Raji (cell line): Measurements from ENCODE around the gene GRIN2A.

ENCODE experiments used
- POLR2A ChIP-seq: IDR thresholded peaks from 2 replicates; pipeline ENCODE4 v1.6.1; 2011; ENCODE audit warnings: low read depth, low read length, control low read depth; ENCODE audit not compliant: insufficient read depth

GRIN2A gene

DNA sequence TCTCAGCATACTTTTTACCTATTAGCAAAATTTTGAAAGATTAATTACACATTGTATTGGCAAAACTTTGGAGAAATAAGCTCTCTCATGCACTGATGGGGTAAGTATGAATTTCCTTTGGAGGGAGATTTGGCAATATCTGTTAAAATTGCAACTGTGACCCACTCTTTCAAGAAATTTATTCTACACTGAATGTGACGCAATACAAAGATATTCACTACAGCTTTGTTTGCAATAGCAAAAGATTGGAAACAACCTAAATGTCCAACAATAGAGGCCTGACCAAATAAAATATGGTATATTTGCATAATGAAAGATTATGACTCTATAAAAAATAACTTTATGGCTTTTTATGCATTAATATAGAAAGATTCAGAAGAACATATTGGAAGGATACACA lies 363.5 kb downstream of the GRIN2A start:
- no peak for TF ChIP-seq POLR2A

DNA sequence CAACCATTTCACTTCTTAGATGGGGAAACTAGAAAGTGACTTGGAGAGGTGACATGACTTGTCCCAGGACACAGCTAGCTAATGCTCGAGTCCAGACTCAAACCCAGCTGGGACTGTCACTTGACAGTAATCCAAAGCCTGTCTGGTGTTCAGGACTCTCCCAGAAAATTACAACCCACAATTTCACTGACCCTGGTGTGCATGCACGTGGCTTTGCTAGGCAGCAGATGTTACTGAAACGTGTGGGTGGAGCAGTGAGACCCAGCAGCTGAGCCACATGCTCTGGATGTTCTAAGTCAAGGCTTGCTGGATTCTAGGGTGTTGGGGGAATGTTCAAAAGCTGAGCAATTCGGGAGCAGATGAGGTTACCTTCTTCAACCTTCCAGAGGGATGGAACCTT lies 364.6 kb downstream of the GRIN2A start:
- no peak for TF ChIP-seq POLR2A

DNA sequence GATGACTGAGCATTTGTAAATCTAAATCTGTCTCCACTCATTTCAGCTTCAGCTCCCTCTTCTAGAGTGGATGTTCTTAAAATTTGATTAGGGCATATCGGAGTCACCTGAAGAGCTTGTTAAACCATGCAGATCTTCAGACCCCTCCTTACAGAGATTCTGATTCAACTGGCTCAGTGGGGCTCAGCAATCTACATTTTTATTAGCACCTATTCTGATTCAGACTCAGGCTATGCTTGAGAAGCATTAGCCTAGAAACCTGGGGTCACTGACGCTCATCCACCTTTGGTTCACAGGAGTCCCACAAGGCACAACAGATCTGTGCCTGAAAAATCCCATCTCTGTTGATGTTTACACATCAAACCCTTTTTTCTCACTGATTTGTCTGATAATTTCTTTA lies 365.6 kb downstream of the GRIN2A start:
- TF ChIP-seq POLR2A, result no peak

DNA sequence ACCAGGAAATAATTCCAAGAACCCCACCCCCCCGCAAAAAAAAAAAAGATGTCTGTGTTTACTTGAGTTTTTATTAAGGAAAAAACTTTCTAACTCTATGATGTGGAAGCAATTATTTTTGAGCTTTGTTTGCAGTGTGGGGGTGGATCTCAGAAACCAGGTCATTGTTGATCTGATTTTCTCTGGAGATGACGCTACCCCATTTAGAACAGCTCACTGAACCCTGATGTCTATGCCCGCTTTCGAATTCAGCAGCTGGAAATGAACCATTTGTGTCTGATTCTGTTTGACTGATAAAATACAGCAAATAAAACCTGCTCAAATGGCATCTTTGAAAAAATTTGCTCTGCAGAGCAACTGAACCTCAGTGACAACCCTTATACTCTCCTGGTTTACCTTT lies 368.6 kb downstream of the GRIN2A start:
- TF ChIP-seq POLR2A, result no peak

DNA sequence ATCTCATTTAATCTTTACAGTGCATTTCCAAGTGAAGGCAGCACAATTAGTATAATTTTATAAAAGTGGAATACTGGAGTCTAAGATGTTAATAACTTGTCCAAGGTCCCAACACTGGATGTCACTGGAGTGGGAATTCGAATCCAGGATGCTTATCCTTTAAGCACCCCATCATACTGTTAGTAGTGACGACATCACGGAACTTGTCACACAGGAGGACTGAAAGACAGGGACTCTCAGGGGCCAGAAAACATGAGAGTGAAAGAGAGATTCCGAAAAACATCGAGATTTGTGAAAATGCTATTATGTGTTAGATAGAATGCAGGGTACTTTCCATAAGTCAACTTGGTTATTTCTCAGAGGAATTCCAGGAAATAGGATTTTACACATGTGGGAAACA lies 374.0 kb downstream of the GRIN2A start:
- TF ChIP-seq POLR2A, result no peak

DNA sequence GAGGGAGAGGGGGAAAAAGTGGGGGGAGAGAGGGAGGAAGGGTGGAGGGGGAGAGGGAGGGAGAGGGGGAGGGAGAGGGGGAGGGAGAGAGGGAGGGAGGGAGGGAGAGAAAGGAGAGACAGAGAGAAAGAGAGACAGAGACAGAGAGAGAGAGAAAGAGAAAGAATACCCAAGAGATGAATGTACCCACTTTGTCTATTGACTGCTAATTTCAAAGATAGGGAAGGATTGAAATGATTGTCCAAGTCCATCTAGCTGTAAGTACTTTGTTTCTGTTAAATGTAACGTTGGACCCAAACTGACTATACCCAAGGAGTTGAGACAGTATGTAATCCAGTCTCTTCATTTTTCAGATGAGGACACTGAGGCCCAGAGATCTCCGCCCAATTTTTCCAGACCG lies 374.9 kb downstream of the GRIN2A start:
- no peak for TF ChIP-seq POLR2A

DNA sequence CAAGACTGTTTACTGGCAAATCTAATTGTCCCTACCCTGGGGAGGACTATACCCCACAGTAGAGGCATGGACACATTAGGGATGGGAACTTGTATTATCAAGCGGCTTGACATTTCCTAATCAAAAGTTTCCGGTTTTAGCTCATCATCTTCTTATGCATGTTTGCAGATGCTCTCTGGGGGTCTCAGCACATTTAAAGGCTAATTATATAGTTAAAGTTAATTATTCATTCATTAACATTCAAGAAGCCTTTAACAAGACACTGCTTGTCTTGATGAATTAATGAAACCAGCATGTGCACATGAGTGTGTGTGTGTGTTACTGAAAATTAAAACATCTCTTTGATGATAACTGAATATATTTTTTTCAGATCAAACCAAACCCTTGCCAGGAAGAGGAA lies 377.1 kb downstream of the GRIN2A start:
- TF ChIP-seq POLR2A, result no peak

DNA sequence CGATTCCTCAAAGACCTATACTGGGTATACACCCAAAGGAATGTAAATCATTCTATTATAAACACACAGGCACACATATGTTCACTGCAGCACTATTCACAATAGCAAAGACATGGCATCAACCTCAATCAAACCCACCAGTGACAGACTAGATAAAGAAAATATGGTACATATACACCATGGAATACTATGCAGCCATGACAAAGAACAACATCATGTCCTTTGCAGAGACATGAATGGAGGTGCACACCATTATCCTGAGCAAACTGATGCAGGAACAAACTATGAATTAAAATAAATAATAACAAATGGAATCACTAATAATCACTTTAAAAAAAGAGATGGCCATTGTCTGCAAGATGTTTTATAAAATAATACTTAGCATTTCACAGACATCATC lies 380.1 kb downstream of the GRIN2A start:
- no peak for TF ChIP-seq POLR2A

DNA sequence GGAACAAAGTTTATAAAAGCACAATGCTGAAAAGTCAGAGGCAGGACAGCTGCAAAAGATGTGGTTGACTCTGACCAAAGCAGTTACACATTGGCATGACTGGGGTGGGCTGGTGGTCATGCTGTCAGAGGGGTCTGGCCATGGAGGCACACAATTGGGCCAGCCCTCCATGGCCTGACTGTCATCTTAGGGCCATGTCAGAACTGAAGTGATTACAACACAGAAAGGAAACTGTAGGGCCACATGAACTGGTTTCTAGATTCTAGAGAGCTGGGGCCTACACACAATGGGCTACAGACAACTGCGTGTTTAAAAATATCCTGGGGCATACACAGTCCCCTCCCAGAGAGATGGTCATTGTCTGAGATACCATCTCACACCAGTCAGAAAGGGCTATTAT lies 380.6 kb downstream of the GRIN2A start:
- TF ChIP-seq POLR2A, result no peak

DNA sequence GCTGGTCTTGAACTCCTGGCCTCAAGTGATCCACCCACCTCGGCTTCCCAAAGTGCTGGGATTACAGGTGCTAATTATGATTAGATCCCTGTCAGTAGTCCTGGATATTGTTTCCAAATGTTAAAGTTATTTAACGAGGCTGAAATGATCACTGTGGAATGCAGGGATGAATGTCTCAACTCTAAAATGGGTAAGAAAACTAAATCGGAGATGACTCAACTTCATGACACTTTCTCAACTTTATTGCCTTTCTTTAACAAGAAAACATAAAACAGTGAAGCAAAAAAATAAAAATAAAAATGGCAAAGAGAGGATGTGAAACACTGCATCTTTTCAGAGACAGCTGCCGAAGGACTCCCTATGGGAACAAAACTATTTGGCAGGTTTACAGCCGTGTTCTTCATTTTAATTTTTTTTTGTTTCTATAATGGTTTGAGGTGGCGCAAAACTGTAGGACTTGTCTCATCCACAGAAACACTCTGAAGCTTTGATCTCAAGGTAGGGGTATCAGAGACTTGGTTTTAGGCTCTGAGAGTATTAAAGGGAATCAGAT lies 382.0 kb downstream of the GRIN2A start:
- no peak for TF ChIP-seq POLR2A

DNA sequence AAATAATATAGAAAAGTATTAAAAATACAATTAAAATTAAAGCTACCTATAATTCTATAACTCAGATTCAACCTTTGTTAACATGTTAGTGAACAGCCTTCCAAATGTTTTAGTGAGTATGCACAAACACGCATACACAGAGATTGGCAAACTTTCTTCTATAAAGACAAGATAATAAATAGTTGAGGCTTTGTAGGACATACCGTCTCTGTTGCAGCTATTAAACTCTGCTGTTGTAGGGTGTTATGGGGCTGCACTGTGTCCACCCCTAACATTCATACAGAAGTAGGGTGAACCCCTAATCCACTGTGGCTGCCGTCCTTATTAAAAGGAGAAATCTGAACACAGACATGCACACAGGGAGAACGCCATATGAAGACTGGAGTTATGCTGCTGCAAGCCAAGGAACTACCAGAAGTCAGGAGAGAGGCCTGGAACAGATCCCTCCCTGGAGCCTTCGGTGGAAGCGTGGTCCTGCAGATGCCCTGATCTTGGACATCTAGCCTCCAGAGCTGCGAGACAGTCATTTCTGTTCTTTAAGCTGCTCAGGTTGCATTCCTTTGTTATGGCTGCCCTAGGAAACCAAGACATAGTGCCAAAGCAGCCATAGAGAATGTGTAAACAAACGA lies 383.2 kb downstream of the GRIN2A start:
- TF ChIP-seq POLR2A, result no peak

DNA sequence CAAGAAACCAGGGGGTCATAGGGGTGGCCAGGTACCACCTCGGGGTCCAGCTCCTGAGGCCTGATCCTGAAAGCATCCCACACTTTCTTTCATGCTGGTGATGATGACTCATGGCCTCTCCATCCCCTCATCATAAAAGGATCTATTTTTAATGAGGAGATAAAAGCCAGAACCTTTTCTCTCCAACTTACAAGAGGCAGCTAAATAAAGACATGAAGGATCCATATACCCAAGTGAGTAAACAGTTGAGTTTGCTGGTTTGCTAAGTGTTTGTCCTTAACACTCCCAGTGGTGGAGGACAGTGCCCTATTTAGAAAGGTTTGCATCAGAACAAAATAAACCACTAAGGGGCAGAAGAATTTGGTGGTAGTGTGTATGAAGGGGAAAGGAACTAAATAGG lies 383.8 kb downstream of the GRIN2A start:
- TF ChIP-seq POLR2A, result no peak

DNA sequence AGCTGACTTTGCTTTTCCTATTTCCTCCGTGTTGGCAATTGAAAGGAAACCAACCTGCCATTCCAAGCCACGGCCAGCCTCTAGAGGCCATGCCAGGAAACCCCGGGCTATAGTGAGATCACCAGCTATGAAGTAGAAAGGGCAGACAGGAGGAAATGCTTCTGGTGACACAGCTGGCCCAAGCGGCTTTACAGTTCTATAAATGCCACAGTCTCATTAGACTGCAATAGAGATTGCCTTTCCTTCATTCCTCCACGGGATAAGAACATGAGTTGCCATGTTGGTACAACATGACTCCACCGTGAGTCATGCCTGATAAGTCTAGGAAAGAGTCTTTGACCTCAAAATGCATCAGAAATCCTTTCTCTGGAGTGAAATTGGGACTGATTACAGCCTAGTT lies 384.9 kb downstream of the GRIN2A start:
- TF ChIP-seq POLR2A, result no peak

DNA sequence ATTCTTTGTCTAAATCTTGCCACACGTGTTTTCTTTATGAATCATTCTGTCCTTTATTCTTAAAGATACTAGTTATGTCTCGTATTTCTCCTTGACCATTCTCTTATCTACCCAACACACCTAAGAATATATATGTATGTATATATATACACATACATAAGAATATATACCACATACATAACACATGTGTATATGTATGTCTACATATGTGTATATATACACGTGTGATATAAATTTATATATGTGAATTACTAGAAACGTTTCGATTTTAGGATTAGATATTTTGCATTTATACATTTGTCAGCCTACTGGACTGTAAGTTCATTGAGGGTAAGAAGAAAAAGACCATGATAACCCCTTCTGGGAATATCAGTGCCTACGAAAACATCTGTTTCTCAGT lies 388.6 kb downstream of the GRIN2A start:
- TF ChIP-seq POLR2A, result no peak

DNA sequence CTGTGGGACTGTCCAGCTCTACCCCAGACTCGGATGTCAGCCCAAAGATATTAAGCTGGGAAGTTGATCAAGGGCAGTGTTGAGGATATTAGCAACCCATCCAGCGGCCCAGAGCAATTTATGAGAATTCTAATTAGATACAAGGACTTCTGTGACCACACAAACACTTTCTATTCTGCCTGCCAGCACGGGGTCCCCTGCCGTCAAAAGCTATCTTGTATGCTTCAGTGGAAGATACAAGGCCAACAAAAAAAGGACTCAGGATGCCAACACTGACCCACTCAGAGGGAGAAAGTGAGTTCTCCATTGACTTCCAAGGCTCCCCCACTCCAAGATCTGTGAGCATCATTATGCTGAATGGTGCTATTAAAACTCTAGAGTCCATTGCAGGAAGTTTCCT lies 390.7 kb downstream of the GRIN2A start:
- no peak for TF ChIP-seq POLR2A

DNA sequence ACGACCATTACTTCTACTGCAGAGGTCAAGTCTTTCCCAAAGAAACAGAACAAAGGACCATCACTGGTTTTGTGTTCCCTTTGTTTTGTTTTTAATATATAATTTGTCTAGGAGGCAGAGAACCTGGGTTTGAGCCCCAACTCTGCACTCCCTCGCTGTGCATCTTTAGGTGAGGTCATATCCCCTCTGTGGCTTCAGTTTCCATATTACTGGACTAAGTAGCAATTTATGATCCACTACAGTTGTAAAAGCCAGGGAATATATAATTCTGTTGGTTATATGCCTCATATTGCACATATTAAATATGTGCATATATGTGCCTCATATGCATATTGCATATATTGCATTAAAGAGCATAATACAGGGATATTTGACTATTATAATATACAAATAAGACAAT lies 392.0 kb downstream of the GRIN2A start:
- no peak for TF ChIP-seq POLR2A

DNA sequence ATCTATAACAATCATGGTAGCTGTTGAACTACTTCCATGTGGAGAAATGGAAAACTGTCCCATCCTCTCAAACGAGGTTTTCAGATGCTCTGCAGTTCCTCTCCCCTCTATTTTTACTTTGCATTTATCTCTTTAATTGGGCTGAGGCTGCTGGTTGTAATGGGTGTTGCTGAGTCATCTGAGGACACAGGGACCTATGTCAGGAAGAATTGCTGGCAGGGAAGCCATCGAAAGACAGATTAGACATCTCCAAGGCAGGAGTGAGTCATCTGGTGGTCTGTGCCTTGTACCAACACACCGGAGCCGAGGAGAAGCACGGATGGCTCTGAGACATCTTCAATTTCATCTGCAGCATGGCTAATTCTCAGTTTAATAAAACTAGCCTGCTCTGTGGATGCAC lies 394.5 kb downstream of the GRIN2A start:
- no peak for TF ChIP-seq POLR2A

DNA sequence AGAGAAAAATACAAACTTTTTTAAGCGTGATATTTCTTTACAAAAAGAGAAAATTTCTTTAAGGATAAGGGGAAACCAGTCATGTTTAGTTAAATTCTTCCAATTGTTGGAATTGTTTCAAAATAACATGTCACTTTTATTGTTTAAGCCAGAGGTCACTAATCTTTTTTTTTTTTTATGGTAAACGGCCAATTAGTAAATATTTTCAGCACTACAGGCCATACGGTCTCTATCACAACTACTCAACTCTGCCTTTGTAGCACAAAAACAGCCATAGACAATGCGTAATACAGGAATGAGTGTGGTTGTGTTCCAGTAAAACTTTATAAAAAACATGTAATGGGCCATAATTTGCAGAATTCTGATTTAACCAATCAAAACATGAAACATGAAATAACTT lies 401.4 kb downstream of the GRIN2A start:
- no peak for TF ChIP-seq POLR2A

DNA sequence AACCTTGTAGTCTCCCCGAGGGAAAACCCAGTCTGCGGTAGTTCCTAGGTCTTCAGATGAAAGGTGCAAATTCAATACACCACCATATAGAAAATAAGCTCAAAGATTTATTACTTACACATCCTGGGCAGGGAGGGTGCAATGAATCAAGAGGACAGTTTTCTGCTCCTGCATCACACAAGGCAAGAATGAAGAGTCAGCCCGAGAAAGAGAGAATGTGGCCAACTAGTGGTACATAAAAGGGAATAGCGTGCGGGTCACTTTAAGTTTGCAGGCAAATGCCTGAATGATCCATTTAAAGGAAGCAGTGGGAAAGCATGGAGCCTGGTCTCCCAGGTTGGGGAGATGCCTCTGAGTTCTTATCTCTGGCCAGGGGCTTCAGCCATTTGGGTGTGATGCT lies 403.4 kb downstream of the GRIN2A start:
- TF ChIP-seq POLR2A, result no peak
